HG02798 (cell line): ENCODE results near the gene MMEL1.
A peak's percentile ranks its signal among the peaks of the same experiment; 100 is the strongest.
"Not testable (repeated sequence)": the region's sequence is repeated elsewhere in the genome, so short reads cannot be mapped to it uniquely, and the experiment has no call there.

Experiments used
- ATAC-seq: cut with Tn5 transposase; IDR thresholded peaks from one replicate; pipeline ENCODE4 v1.9.1; 2021; ENCODE audit warnings: mild to moderate bottlenecking; ENCODE audit not compliant: unreplicated experiment, poor library complexity

The MMEL1 gene

GRCh38 chr1:2560299-2561073 lies 72.3 kb downstream of the MMEL1 start:
- ATAC-seq: no peak

- ATAC-seq: no peak
Observed at GRCh38 chr1:2559509-2560298, 73.1 kb downstream of the MMEL1 start.

GRCh38 chr1:2558861-2559260 lies 74.0 kb downstream of the MMEL1 start:
- ATAC-seq: no peak

GRCh38 chr1:2558420-2558819 lies 74.4 kb downstream of the MMEL1 start:
- no peak for ATAC-seq

- ATAC-seq: no peak
Observed at GRCh38 chr1:2557482-2558400, 75.1 kb downstream of the MMEL1 start.

GRCh38 chr1:2556678-2557481 lies 75.9 kb downstream of the MMEL1 start:
- ATAC-seq: no peak

GRCh38 chr1:2556277-2556677 lies 76.5 kb downstream of the MMEL1 start, which contains the start of gene TNFRSF14:
TNFRSF14 (plus strand) TSS chr1:2556371; CDS start chr1:2556665, 294 bp downstream.
- ATAC-seq: peak; percentile 44

- peak; percentile 36 for ATAC-seq
Observed at GRCh38 chr1:2555634-2556276, 77.1 kb downstream of the MMEL1 start.

GRCh38 chr1:2554621-2555387 lies 78.0 kb downstream of the MMEL1 start:
- ATAC-seq: no peak

GRCh38 chr1:2553871-2554620 lies 78.8 kb downstream of the MMEL1 start:
- ATAC-seq: no peak

- ATAC-seq: not testable (repeated sequence)
Observed at GRCh38 chr1:2553076-2553475, 79.7 kb downstream of the MMEL1 start.

GRCh38 chr1:2552189-2552588 lies 80.6 kb downstream of the MMEL1 start:
- ATAC-seq: no peak

GRCh38 chr1:2551544-2551943 lies 81.3 kb downstream of the MMEL1 start:
- ATAC-seq: not testable (repeated sequence)

- not testable (repeated sequence) for ATAC-seq
Observed at GRCh38 chr1:2550309-2550861, 82.4 kb downstream of the MMEL1 start.

GRCh38 chr1:2549367-2550029 lies 83.3 kb downstream of the MMEL1 start:
- ATAC-seq: not testable (repeated sequence)

GRCh38 chr1:2548068-2548589 lies 84.7 kb downstream of the MMEL1 start:
- peak; percentile 21 for ATAC-seq
